ENCODE measurements around the gene PCDHA3.

GRCh38 chr5:140794595-140795258 lies 6.1 kb upstream of the PCDHA3 start, which contains the start of gene PCDHA2:
- TF ChIP-seq, protein P1, sequence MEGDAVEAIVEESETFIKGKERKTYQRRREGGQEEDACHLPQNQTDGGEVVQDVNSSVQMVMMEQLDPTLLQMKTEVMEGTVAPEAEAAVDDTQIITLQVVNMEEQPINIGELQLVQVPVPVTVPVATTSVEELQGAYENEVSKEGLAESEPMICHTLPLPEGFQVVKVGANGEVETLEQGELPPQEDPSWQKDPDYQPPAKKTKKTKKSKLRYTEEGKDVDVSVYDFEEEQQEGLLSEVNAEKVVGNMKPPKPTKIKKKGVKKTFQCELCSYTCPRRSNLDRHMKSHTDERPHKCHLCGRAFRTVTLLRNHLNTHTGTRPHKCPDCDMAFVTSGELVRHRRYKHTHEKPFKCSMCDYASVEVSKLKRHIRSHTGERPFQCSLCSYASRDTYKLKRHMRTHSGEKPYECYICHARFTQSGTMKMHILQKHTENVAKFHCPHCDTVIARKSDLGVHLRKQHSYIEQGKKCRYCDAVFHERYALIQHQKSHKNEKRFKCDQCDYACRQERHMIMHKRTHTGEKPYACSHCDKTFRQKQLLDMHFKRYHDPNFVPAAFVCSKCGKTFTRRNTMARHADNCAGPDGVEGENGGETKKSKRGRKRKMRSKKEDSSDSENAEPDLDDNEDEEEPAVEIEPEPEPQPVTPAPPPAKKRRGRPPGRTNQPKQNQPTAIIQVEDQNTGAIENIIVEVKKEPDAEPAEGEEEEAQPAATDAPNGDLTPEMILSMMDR (IDR thresholded peaks at IDR 0.05; ENCODE audit: low read depth, low read length): peak; percentile 15
- TF ChIP-seq POLR2A (IDR thresholded peaks at IDR 0.05; ENCODE audit: extremely low read depth, insufficient read length) (no peak), MYC (IDR thresholded peaks at IDR 0.05; ENCODE audit: low read depth, low read length) (no peak)
- TF ChIP-seq, protein P2, sequence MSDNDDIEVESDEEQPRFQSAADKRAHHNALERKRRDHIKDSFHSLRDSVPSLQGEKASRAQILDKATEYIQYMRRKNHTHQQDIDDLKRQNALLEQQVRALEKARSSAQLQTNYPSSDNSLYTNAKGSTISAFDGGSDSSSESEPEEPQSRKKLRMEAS (IDR thresholded peaks at IDR 0.05; ENCODE audit: low read depth, low read length): no peak
